ENCODE measurements around the gene SIRPG. TPM values are rescaled to one million over a fixed set of nuclear protein-coding genes. Genes with fewer than 3 reads are reported as not detected.

The SIRPG gene
- total and polyA plus RNA-seq, 2 of the 8 experiments (the other 6 are each of a cell fraction or from before 2014, with no cell fraction given), result 0.08 TPM; not detected in 1

DNA sequence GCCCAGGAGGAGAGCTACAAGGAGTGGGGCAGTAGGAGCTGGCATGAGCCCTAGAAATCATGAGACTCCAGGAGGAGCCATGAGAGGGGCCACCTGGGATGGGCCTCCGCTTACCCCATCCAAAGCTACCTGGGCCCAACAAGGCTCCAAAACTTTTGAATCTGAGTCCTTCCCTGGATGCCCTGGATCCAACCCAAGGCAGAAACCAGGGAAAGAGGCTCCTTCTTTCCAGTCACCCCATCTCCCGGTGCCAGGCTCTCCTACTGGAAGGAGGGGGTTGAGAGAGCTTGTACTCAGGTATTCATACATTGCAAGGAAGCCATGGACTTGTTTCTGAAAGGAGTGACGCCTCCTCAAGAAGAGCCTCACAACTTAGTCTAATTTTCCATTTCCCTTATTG lies 7.8 kb upstream of the SIRPG start:
- FAIRE-seq, result no peak
- CTCF ChIA-PET (ENCODE audit: partially characterized antibody), result interaction anchor here (0.6 to 1.5 kb wide), 4 partner anchors 9 to 418 kb away, joined by 3 to 7 read pairs (median 3); no protein-coding TSS in a partner anchor
- TF ChIP-seq CBX5 (IDR thresholded peaks at IDR 0.05; ENCODE audit: low read depth, low read length) (no peak), BRCA1 (IDR thresholded peaks at IDR 0.05; ENCODE audit: low read depth, low read length) (no peak)

More for the DNA sequence above, 7.8 kb upstream of the SIRPG start:
- no peaks in the 10 kb centered on the region for H4K20me1 ChIP-seq (replicated peaks in 1 of 2; ENCODE audit: control insufficient read depth in 1 of 2, insufficient read depth in 2 of 2, low read length in 2 of 2)
- H3K14ac ChIP-seq (ENCODE audit: insufficient read length), result no peak overlapping the region
- DNase-seq (ENCODE audit: low read depth in 1 of 2, low spot score in 2 of 2), result no peak
- no peaks in the 10 kb centered on the region for H3K36me3 ChIP-seq (ENCODE audit: control insufficient read depth in 2 of 4, insufficient read depth in 4 of 4, low read length in 3 of 4)
- POLR2A ChIA-PET (ENCODE audit: partially characterized antibody), result no interaction called here
- no peaks in the 10 kb centered on the region for H3K9me3 ChIP-seq (ENCODE audit: insufficient read depth in 2 of 2, low read depth in 1 of 2, low read length in 1 of 2)
- no peaks in the 10 kb centered on the region for H3K79me2 ChIP-seq (ENCODE audit: control insufficient read depth in 1 of 2, insufficient read depth in 2 of 2, low read length in 2 of 2)
- H3K79me1 ChIP-seq (ENCODE audit: low read depth, low read length), result no peaks in the 10 kb centered on the region
- no peak overlapping the region for H2AFZ ChIP-seq (ENCODE audit: low read length)
- no peak overlapping the region for H3K9ac ChIP-seq (replicated peaks in 1 of 4; ENCODE audit: extremely low read depth in 1 of 4, low read depth in 3 of 4, low read length in 3 of 4)
- WGBS, 2 experiments (ENCODE audit: extremely low coverage in 1 of 2, insufficient coverage in 1 of 2, insufficient read length in 1 of 2, insufficient replicate concordance in 2 of 2, low coverage in 1 of 2, low lambda C conversion rate in 2 of 2, missing lambda C conversion rate in 1 of 2), result 93% methylated on average over 3 of the region's 3 CpGs; no CpG with 5 or more reads in 1 of the 2 experiments
- no peak overlapping the region for H2AK5ac ChIP-seq (ENCODE audit: low read depth, low read length)
- no peaks in the 10 kb centered on the region for H3K27me3 ChIP-seq (replicated peaks in 1 of 4; ENCODE audit: control insufficient read depth in 3 of 4, extremely low read depth in 1 of 4, insufficient read depth in 3 of 4, low read length in 3 of 4)
- no peak overlapping the region for H3K23ac ChIP-seq (ENCODE audit: insufficient read length)
- H2BK15ac ChIP-seq (ENCODE audit: low read length), result no peak overlapping the region
- no peak overlapping the region for H2BK20ac ChIP-seq (ENCODE audit: low read length)
- no peak overlapping the region for H3K18ac ChIP-seq (ENCODE audit: extremely low read depth, low read length)
- no peak overlapping the region for H4K5ac ChIP-seq (ENCODE audit: insufficient read length, low read depth, low read length)
- no peaks in the 10 kb centered on the region for H3K4me1 ChIP-seq (replicated peaks in 1 of 4; ENCODE audit: control insufficient read depth in 3 of 4, insufficient read depth in 4 of 4, low read length in 3 of 4)
- H2BK120ac ChIP-seq (replicated peaks; ENCODE audit: low read depth, low read length), result no peak overlapping the region
- H2BK12ac ChIP-seq (ENCODE audit: low read depth, low read length), result no peak overlapping the region
- H3K4me2 ChIP-seq (ENCODE audit: insufficient read depth in 1 of 2, low read depth in 2 of 2, low read length in 2 of 2), result no peak overlapping the region
- H3K4me3 ChIP-seq (ENCODE audit: extremely low read depth in 1 of 4, insufficient read depth in 2 of 4, low read depth in 3 of 4, low read length in 4 of 4), result no peak overlapping the region
- no peak overlapping the region for H3K4ac ChIP-seq (replicated peaks; ENCODE audit: insufficient read length, low read depth, low read length)
- H4K91ac ChIP-seq (replicated peaks; ENCODE audit: insufficient read length, low read length), result no peak overlapping the region
- no peak overlapping the region for H2BK5ac ChIP-seq (ENCODE audit: low read depth, low read length)
- H3K23me2 ChIP-seq (ENCODE audit: low read depth, low read length), result no peaks in the 10 kb centered on the region
- H3K56ac ChIP-seq (replicated peaks; ENCODE audit: insufficient read length, low read depth, low read length), result no peak overlapping the region
- H3K27ac ChIP-seq (ENCODE audit: low read depth, low read length), result no peak overlapping the region
- no peak overlapping the region for H4K8ac ChIP-seq (ENCODE audit: extremely low read depth, insufficient read depth, low read length)
